HCT116 (cell line): Measurements from ENCODE around the gene APCDD1L. TPM values are rescaled to one million over a fixed set of nuclear protein-coding genes. Genes with fewer than 3 reads are reported as not detected.

Source experiments
- ATAC-seq: fragments of 200-7000 bp; cut with Tn5 transposase; 2 replicates; pipeline ENCODE4 v1.9.1; 2020; ENCODE audit warnings: mild to moderate bottlenecking, moderate library complexity
- BruUV-seq: library from RNA; stranded (reverse); fragments of 400-500 nt; replicated peaks from 2 replicates; lab custom pipeline; 2021; lab: Mats Ljungman, UMichigan
- CTCF ChIA-PET: fragments of 300-600 bp; sonication (Branson Sonifier 250); formaldehyde crosslinking; loops from one replicate; lab custom pipeline; 2021; ENCODE audit warnings: antibody characterized with exemption; lab: Charles Lee
- POLR2A ChIA-PET: fragments of 300-600, 350-600 bp; sonication (Branson Sonifier 250); formaldehyde crosslinking; loops from one replicate; lab custom pipeline; 2021; ENCODE audit warnings: antibody characterized with exemption; lab: Charles Lee
- RAD21 ChIA-PET, 2 experiments: fragments of 300-600 bp; sonication (Branson Sonifier 250); formaldehyde crosslinking; loops; one replicate each; lab custom pipeline; 2023; ENCODE audit warnings: low total read pairs in 2 of 2; ENCODE audit not compliant: uncharacterized antibody in 2 of 2, unreplicated experiment in 2 of 2, low non-redundant PET in 1 of 2; lab: Charles Lee
- DNase-seq: peaks from one replicate; pipeline ENCODE4 v3.0.0-alpha.2; 2010; ENCODE audit warnings: low read depth, low spot score
- H2AFZ ChIP-seq: fragments of 200-600 bp; shearing (Covaris generic), sonication (generic); 2 replicates; pipeline ENCODE4 v1.6.1; 2017; ENCODE audit warnings: low read depth, mixed run types, mixed read lengths, antibody characterized with exemption, low read length; ENCODE audit not compliant: poor library complexity, severe bottlenecking
- H3K27ac ChIP-seq: 2 replicates; pipeline ENCODE4 v1.5.1; 2012; ENCODE audit warnings: low read depth, low read length
- H3K27me3 ChIP-seq: fragments of 200-600 bp; sonication (generic); 2 replicates; pipeline ENCODE4 v1.6.1; 2016; ENCODE audit warnings: mixed run types, low read length, mixed read lengths; ENCODE audit not compliant: insufficient read depth
- H3K36me3 ChIP-seq, 2 experiments: fragments of 200-500 bp in 1 of 2; fragments of 200-600 bp in 1 of 2; sonication (Bioruptor generic) in 1 of 2; sonication (generic) in 1 of 2; 2 replicates each; pipeline versions ENCODE4 v1.5.1 to v1.6.1; 2014 to 2016; ENCODE audit warnings: low read length in 2 of 2, inconsistent platforms in 1 of 2, mixed read lengths in 1 of 2, mixed run types in 1 of 2; ENCODE audit not compliant: insufficient read depth in 2 of 2, control insufficient read depth in 1 of 2
- H3K4me1 ChIP-seq, 2 experiments: fragments of 200-600 bp in 1 of 2; sonication (generic) in 1 of 2; 2 replicates each; pipeline versions ENCODE4 v1.5.1 to v1.6.1; 2012 to 2017; ENCODE audit warnings: low read length in 2 of 2, inconsistent platforms in 1 of 2, mild to moderate bottlenecking in 1 of 2, mixed read lengths in 1 of 2, mixed run types in 1 of 2, moderate library complexity in 1 of 2; ENCODE audit not compliant: insufficient read depth in 2 of 2, control insufficient read depth in 1 of 2
- H3K4me2 ChIP-seq: fragments of 200-600 bp; sonication (generic); 2 replicates; pipeline ENCODE4 v1.6.1; 2017; ENCODE audit warnings: mixed run types, low read length, mixed read lengths
- H3K4me3 ChIP-seq, 2 experiments: fragments of 200-600 bp in 1 of 2; sonication (generic) in 1 of 2; replicated peaks in 1 of 2; 2 replicates each; pipeline ENCODE4 v1.5.1; 2011 to 2016; ENCODE audit warnings: low read length in 2 of 2, control low read depth in 1 of 2, low read depth in 1 of 2, mild to moderate bottlenecking in 1 of 2, mixed read lengths in 1 of 2, mixed run types in 1 of 2
- H3K79me2 ChIP-seq: fragments of 200-600 bp; sonication (generic); 2 replicates; pipeline ENCODE4 v1.6.1; 2017; ENCODE audit warnings: mild to moderate bottlenecking, mixed run types, low read length, moderate library complexity, mixed read lengths; ENCODE audit not compliant: insufficient read depth
- H3K9ac ChIP-seq: fragments of 200-600 bp; sonication (generic); 2 replicates; pipeline ENCODE4 v1.6.1; 2016; ENCODE audit warnings: low read length, mixed read lengths
- H3K9me2 ChIP-seq: fragments of 200-600 bp; sonication (generic), shearing (Covaris generic); 2 replicates; pipeline ENCODE4 v1.6.1; 2017; ENCODE audit warnings: mixed run types, mild to moderate bottlenecking, moderate library complexity; ENCODE audit not compliant: insufficient read depth
- H3K9me3 ChIP-seq, 2 experiments: fragments of 200-500 bp in 1 of 2; fragments of 200-600 bp in 1 of 2; sonication (Bioruptor generic) in 1 of 2; sonication (generic) in 1 of 2; 2 replicates each; pipeline ENCODE4 v1.6.1; 2014 to 2017; ENCODE audit warnings: low read length in 2 of 2, mixed read lengths in 2 of 2, inconsistent platforms in 1 of 2, low read depth in 1 of 2, mild to moderate bottlenecking in 1 of 2, mixed run types in 1 of 2, moderate library complexity in 1 of 2; ENCODE audit not compliant: control insufficient read depth in 1 of 2, insufficient read depth in 1 of 2
- H4K20me1 ChIP-seq: fragments of 200-600 bp; sonication (generic), shearing (Covaris generic); 2 replicates; pipeline ENCODE4 v1.6.1; 2017; ENCODE audit warnings: mixed run types, mild to moderate bottlenecking, moderate library complexity; ENCODE audit not compliant: insufficient read depth
- CEBPB ChIP-seq: IDR thresholded peaks from 2 replicates; pipeline ENCODE4 v1.6.1; 2012; ENCODE audit warnings: low read depth
- FOSL1 ChIP-seq: IDR thresholded peaks from 2 replicates; pipeline ENCODE4 v1.6.1; 2012; ENCODE audit warnings: low read depth
- RAD21 ChIP-seq: IDR thresholded peaks from 2 replicates; pipeline ENCODE4 v1.6.1; 2012; ENCODE audit warnings: low read depth, mild to moderate bottlenecking
- SRF ChIP-seq: IDR thresholded peaks from 2 replicates; pipeline ENCODE4 v1.6.1; 2012; ENCODE audit warnings: low read depth
- YY1 ChIP-seq: IDR thresholded peaks from 2 replicates; pipeline ENCODE4 v1.6.1; 2011; ENCODE audit warnings: low read length, low read depth, moderate library complexity, mild to moderate bottlenecking; ENCODE audit not compliant: insufficient replicate concordance; ENCODE audit errors: extremely low read depth
- ZFX ChIP-seq: fragments of 450-650 bp; IDR thresholded peaks from 2 replicates; pipeline ENCODE4 v1.6.1; 2017
- intact Hi-C: fragments of 100-400 bp; cut with micrococcal nuclease; formaldehyde crosslinking; loops from 2 replicates; pipeline ENCODE4 v1.10.0; 2022
- total RNA-seq: library from RNA; stranded (reverse); gene quantifications from one replicate; pipeline ENCODE4 v1.2.1, GENCODE V29; 2021; ENCODE audit not compliant: unreplicated experiment
- TF ChIP-seq, protein P1 (sequence below): IDR thresholded peaks from 2 replicates; pipeline ENCODE4 v1.6.1; 2012; ENCODE audit warnings: low read depth
- TF ChIP-seq, protein P2 (sequence below): IDR thresholded peaks from 2 replicates; pipeline ENCODE4 v1.6.1; 2011; ENCODE audit warnings: mild to moderate bottlenecking, low read length, moderate library complexity; ENCODE audit not compliant: insufficient replicate concordance; ENCODE audit errors: extremely low read depth
- TF ChIP-seq, protein P3 (sequence below), 3 experiments: fragments of 200-600 bp in 1 of 3; sonication (generic) in 1 of 3; IDR thresholded peaks in 2 of 3; conservative IDR thresholded peaks in 1 of 3; 2 replicates each; pipeline ENCODE4 v1.5.1; 2012 to 2017; ENCODE audit warnings: low read depth in 2 of 3, low read length in 2 of 3, antibody characterized with exemption in 1 of 3, borderline replicate concordance in 1 of 3, control low read depth in 1 of 3, mild to moderate bottlenecking in 1 of 3, mixed read lengths in 1 of 3, mixed run types in 1 of 3, moderate library complexity in 1 of 3; ENCODE audit not compliant: insufficient read depth in 1 of 3

APCDD1L gene
- total RNA-seq, 1 experiment from 2014 or later, result not detected

DNA sequence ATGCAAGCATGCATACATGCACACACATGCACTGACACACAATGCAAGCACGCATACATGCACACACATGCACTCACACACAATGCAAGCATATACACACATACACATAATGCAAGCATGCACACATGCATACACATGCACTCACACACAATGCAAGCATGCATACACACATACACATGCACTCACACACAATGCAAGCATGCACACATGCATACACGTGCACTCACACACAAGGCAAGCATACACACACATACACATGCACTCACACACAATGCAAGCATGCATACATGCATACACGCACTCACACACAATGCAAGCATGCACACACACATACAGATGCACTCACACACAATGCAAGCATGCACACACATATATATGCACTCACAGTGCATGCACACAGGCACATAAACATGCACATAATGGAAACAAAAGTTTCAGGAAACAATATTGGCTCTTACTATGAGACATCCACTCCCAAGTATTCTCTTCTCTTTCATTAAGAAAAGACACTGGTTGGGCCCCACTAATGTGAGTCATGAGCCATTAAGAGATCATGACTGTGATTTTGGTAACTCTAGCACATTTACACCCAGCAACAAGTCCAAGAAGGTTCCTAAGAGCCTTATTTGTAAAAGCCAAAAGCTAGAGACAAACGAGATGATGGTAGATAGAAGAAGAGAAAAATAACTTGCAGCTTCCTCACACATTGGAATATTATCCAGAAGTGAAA lies 22.2 kb downstream of the APCDD1L start:
- DNase-seq (no peak), ATAC-seq (no peak)
- no peaks in the 10 kb centered on the region for H3K4me1 ChIP-seq
- no peaks in the 10 kb centered on the region for H3K36me3 ChIP-seq
- H4K20me1 ChIP-seq, result no peaks in the 10 kb centered on the region
- no peak overlapping the region for H3K4me2 ChIP-seq
- no peak overlapping the region for H3K9ac ChIP-seq
- no TSS peak for BruUV-seq
- 0 out of 4 replicates have a peak, but pooled peaks cover 0 to 3% of the 10 kb centered on the region in 2 experiments for H3K9me3 ChIP-seq
- no peak overlapping the region for H3K4me3 ChIP-seq
- intact Hi-C loops, result no loop called here
- H3K79me2 ChIP-seq, result no peaks in the 10 kb centered on the region
- TF ChIP-seq FOSL1, result no peak
- H3K9me2 ChIP-seq, result no peaks in the 10 kb centered on the region
- ChIA-PET POLR2A (no interaction called here), RAD21 (no interaction called here), CTCF (no interaction called here)
- no peak overlapping the region for H2AFZ ChIP-seq
- H3K27ac ChIP-seq, result no peak overlapping the region
- 0 out of 2 replicates have a peak, but pooled peaks cover 3% of the 10 kb centered on the region for H3K27me3 ChIP-seq

DNA sequence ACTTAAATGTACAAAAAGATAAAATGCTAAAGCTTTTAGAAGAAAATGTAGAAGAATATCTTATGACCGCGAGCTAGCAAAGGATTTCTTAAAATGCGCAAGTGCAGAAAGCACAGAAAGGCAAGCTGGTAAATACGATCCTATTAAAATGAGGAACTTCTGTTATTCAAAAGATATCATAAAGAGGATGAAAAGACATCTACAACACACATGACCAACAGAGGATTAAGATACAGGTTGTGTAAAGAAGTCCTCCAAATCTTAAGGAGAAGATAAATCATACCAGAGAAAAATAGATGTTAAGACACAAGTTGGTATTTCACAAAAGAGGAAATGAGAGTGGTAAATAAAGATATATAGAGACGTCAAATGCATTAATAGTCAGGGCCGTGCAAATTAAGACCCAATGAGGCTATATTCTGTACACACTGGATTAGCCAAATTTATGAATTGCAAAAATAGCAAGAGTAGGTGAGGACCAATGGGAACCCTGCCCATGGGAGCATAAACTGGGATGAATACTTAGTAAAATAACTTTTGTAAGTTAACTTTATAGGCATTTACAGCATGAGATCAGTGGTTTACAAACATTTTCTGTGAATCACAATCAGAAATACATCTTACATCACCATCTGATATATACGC lies 23.0 kb downstream of the APCDD1L start:
- Histone ChIP-seq H3K79me2 (no peaks in the 10 kb centered on the region), H4K20me1 (no peaks in the 10 kb centered on the region), H3K9me3 (peaks cover 3 to 4% of the 10 kb centered on the region in 2 experiments; a peak in 1 of 4 replicates), H3K27ac (no peak overlapping the region), H2AFZ (no peak overlapping the region), H3K4me1 (no peaks in the 10 kb centered on the region), H3K4me2 (no peak overlapping the region), H3K4me3 (no peak overlapping the region), H3K9me2 (no peaks in the 10 kb centered on the region), H3K36me3 (no peaks in the 10 kb centered on the region), H3K9ac (no peak overlapping the region), H3K27me3 (0 out of 2 replicates have a peak, but pooled peaks cover 3% of the 10 kb centered on the region)
- POLR2A ChIA-PET, result no interaction called here
- RAD21 ChIA-PET, result no interaction called here
- CTCF ChIA-PET, result interaction anchor here (1.3 kb wide), 1 partner anchor 11 kb away, joined by 4 read pairs; no protein-coding TSS in a partner anchor
- DNase-seq (no peak), ATAC-seq (no peak)
- BruUV-seq, result no TSS peak
- intact Hi-C loops, result no loop called here
- TF ChIP-seq CEBPB, result no peak
- TF ChIP-seq ZFX, result no peak
- no peak for TF ChIP-seq RAD21
- TF ChIP-seq, protein P1, sequence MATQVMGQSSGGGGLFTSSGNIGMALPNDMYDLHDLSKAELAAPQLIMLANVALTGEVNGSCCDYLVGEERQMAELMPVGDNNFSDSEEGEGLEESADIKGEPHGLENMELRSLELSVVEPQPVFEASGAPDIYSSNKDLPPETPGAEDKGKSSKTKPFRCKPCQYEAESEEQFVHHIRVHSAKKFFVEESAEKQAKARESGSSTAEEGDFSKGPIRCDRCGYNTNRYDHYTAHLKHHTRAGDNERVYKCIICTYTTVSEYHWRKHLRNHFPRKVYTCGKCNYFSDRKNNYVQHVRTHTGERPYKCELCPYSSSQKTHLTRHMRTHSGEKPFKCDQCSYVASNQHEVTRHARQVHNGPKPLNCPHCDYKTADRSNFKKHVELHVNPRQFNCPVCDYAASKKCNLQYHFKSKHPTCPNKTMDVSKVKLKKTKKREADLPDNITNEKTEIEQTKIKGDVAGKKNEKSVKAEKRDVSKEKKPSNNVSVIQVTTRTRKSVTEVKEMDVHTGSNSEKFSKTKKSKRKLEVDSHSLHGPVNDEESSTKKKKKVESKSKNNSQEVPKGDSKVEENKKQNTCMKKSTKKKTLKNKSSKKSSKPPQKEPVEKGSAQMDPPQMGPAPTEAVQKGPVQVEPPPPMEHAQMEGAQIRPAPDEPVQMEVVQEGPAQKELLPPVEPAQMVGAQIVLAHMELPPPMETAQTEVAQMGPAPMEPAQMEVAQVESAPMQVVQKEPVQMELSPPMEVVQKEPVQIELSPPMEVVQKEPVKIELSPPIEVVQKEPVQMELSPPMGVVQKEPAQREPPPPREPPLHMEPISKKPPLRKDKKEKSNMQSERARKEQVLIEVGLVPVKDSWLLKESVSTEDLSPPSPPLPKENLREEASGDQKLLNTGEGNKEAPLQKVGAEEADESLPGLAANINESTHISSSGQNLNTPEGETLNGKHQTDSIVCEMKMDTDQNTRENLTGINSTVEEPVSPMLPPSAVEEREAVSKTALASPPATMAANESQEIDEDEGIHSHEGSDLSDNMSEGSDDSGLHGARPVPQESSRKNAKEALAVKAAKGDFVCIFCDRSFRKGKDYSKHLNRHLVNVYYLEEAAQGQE, result no peak
- TF ChIP-seq, protein P2, sequence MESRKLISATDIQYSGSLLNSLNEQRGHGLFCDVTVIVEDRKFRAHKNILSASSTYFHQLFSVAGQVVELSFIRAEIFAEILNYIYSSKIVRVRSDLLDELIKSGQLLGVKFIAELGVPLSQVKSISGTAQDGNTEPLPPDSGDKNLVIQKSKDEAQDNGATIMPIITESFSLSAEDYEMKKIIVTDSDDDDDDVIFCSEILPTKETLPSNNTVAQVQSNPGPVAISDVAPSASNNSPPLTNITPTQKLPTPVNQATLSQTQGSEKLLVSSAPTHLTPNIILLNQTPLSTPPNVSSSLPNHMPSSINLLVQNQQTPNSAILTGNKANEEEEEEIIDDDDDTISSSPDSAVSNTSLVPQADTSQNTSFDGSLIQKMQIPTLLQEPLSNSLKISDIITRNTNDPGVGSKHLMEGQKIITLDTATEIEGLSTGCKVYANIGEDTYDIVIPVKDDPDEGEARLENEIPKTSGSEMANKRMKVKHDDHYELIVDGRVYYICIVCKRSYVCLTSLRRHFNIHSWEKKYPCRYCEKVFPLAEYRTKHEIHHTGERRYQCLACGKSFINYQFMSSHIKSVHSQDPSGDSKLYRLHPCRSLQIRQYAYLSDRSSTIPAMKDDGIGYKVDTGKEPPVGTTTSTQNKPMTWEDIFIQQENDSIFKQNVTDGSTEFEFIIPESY, result no peak
- TF ChIP-seq, protein P3, sequence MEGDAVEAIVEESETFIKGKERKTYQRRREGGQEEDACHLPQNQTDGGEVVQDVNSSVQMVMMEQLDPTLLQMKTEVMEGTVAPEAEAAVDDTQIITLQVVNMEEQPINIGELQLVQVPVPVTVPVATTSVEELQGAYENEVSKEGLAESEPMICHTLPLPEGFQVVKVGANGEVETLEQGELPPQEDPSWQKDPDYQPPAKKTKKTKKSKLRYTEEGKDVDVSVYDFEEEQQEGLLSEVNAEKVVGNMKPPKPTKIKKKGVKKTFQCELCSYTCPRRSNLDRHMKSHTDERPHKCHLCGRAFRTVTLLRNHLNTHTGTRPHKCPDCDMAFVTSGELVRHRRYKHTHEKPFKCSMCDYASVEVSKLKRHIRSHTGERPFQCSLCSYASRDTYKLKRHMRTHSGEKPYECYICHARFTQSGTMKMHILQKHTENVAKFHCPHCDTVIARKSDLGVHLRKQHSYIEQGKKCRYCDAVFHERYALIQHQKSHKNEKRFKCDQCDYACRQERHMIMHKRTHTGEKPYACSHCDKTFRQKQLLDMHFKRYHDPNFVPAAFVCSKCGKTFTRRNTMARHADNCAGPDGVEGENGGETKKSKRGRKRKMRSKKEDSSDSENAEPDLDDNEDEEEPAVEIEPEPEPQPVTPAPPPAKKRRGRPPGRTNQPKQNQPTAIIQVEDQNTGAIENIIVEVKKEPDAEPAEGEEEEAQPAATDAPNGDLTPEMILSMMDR (IDR thresholded peaks at IDR 0.05 in 2 of 3, conservative IDR thresholded peaks at IDR 0.05 in 1 of 3; ENCODE audit: borderline replicate concordance in 1 of 3, insufficient read depth in 1 of 3, low read depth in 2 of 3, low read length in 2 of 3), result no peak
- TF ChIP-seq SRF, result no peak
- TF ChIP-seq YY1, result no peak
- no peak for TF ChIP-seq FOSL1
